ENCODE data around the gene PYROXD2.

PYROXD2 gene

GRCh38 chr10:98420786-98421185 lies 5.8 kb upstream of the PYROXD2 start:
- no peak for TF ChIP-seq CTCF (IDR thresholded peaks at IDR 0.05; ENCODE audit: low read length, missing control alignments)
- DNase-seq (ENCODE audit: low read depth), result no peak
- no peak overlapping the region for H3K4me3 ChIP-seq (replicated peaks; ENCODE audit: low read depth, low read length)

DNA sequence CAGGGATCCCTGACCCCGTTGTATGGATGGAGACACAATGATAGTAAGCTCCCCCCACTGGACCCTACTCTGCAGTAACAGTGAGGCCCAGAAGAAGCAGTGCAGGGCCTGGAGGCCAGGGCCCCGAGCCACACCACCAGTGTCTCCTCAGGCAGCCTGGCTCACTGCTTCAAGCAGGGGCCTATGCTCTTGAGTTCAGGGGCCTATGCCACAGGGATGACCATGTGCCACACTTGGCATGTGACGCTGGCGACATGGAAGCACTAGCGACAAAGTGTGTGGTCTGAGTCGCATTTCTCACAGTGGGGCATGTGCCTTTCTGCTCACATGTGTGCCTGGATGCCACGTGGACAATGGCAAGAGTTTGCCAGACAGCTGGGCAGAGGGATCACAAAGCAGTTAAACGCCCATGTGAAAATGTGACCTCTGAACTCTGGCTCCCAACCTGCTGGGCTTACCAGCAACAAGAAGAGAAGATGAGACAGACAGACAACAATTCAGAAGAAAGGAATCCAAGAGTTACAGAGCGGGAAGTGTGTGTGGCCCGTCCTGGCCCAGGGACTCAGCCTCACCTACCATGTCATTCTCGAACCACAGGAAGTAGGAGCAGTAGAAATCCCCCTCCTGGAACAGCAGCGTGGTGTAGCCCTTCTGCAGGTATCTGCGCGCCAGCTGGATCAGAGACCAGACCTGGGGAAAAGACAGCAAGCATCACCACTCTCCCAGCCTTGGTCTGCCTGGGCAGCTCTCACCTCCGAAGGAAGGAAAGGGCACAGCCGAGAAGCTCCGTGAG lies 4.7 kb upstream of the PYROXD2 start:
- no peak for TF ChIP-seq CTCF (IDR thresholded peaks at IDR 0.05; ENCODE audit: low read length, missing control alignments)
- DNase-seq (ENCODE audit: low read depth), result no peak
- H3K4me3 ChIP-seq (replicated peaks; ENCODE audit: low read depth, low read length), result no peak overlapping the region

- no peak for DNase-seq (ENCODE audit: low read depth)
- TF ChIP-seq CTCF (IDR thresholded peaks at IDR 0.05; ENCODE audit: low read length, missing control alignments), result no peak
Observed at GRCh38 chr10:98418665-98419468, 3.9 kb upstream of the PYROXD2 start.

DNA sequence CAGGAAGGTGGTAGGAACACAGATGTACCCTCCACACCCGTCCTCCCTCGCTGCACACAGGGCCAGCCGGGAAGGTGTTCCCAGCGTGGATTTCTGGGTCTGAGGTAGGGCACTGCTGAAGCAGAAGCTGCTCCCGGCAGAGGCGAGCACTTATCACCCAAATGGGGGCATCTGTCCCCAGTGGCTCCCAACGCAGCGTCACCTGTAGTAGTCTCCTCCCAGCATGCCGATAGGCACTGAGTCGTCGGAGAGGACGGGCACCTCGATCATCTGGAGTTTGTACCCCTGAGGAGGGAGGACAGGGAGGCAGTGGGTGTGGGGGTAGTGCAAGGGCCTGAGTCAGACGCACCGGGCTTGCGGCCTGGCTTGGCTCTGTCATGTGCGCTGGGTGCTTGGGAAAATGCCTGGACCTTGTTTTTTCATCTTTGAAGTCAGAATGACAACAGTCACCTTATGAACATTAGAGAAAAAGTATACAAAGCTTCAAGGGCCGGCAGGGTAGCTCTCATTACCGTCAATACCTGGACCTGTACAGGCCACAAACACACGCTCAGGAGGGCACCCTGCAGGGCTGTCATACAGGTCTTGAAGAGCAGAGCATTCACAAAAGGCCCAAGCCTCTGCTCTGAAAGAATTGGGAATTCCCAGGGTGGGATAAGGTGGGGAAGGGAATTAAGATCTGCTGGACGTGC lies 3.1 kb upstream of the PYROXD2 start:
- no peak for DNase-seq (ENCODE audit: low read depth)
- TF ChIP-seq CTCF (IDR thresholded peaks at IDR 0.05; ENCODE audit: low read length, missing control alignments), result no peak

More at GRCh38 chr10:98418665-98419468, 3.9 kb upstream of the PYROXD2 start:
- H3K4me3 ChIP-seq (replicated peaks; ENCODE audit: low read depth, low read length), result no peak overlapping the region

DNA sequence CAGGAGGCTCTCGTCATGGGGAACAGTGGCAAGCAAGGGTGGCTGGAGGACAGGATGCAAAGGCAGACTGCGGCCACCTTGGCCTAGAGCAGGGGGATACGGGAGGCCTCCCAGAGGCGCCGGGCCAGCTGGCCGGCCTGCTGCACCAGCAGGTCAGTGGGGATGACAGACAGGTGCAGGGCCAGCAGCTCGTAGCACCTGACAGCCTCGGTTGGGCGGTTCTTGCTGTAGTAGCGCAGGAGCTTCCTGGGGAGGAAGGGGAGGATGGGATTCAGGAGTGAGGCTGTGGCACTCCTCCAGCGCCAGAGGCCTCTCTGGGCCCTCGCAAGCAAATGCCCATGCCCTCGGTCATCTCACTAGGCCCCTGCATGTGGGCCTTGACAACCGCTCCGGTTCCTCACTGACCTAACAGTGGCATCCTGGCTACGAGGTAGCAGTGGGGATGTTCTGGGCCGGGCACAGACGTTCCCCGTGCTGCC lies 2.5 kb upstream of the PYROXD2 start:
- TF ChIP-seq CTCF (IDR thresholded peaks at IDR 0.05; ENCODE audit: low read length, missing control alignments), result no peak
- no peak for DNase-seq (ENCODE audit: low read depth)

More for the DNA sequence above, 3.1 kb upstream of the PYROXD2 start:
- H3K4me3 ChIP-seq (replicated peaks; ENCODE audit: low read depth, low read length), result no peak overlapping the region

DNA sequence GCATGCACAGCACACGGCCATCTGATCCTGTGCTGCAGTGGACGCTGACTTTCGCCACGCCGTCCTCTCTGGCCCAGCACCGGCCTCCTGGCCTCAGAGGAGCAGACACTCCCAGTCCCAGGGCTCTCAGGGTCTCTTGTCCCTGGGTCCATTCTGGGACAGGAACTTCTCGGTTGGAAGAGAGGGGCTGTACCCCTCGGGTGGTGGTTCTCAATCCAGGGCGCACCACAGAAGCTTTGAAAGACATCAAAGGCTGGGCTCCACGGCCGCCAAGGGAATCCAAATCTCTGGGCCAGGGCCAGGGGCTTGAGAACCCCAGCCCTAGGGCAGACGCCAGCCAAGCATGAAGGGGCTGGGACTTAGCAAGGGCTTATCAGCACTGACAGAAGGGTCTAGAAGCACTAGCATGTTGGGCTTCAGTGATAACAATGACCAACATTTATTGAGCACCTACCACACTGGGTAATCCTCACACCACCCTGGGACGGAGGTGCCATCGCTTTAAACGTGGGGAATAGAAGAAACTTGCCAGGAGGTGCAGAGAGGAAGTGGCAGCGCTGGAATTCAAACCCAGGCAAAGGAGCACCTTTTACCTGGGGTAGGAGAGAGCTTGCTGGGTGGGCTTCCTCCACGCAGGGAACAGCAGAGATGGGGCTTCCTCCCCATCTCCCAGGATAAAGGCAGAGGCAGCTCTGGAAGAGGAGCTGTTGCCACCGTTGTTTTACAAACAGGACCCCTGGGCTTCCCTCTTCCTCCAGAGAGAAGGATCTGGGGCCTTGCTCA lies 1.8 kb upstream of the PYROXD2 start:
- DNase-seq (ENCODE audit: low read depth), result no peak
- no peak for TF ChIP-seq CTCF (IDR thresholded peaks at IDR 0.05; ENCODE audit: low read length, missing control alignments)
- no peak overlapping the region for H3K4me3 ChIP-seq (replicated peaks; ENCODE audit: low read depth, low read length)

More for the DNA sequence above, 2.5 kb upstream of the PYROXD2 start:
- no peak overlapping the region for H3K4me3 ChIP-seq (replicated peaks; ENCODE audit: low read depth, low read length)

Data from fibroblast of pulmonary artery (primary cell).